NCI-H146 treated with DMSO at 0.1 percent for 48 hours (cell line): ENCODE results near the gene MAMLD1.
"Not testable (repeated sequence)": the region's sequence is repeated elsewhere in the genome, so short reads cannot be mapped to it uniquely, and the experiment has no call there.

Source experiments
- DNase-seq: peaks from one replicate; lab custom pipeline; 2025; ENCODE audit not compliant: unreplicated experiment; lab: John Stamatoyannopoulos, UW

The MAMLD1 gene

GRCh38 chrX:150362599-150363481, at the start of gene MAMLD1:
Gene MAMLD1 (plus strand): TSS chrX:150363317. CDS start chrX:150445517, 82,200 bp downstream.
- DNase-seq = no peak

- DNase-seq = no peak
Measured at GRCh38 chrX:150313514-150313913, 49.6 kb upstream of the MAMLD1 start.

GRCh38 chrX:150314186-150314585, 48.9 kb upstream of the MAMLD1 start:
- DNase-seq = no peak

- no peak for DNase-seq
Measured at GRCh38 chrX:150316564-150316963, 46.6 kb upstream of the MAMLD1 start.

DNA sequence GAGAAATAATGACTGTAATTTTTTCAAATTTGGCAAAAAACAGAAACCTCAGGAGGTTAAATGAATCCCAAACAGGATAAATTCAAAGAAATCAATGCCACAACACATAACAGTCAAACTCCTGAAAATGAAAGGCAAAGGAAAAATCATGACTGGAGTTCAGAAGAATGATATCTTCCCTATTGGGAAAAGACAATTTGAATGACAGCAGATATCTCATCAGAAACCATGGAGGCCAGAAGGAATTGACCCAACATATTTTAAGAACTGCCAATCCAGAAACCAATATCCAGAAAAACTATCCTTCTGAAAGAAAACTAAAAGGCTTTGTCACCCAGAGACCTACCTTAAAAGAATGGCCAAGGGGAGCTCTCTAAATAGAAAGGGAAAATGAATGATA, 40.1 kb upstream of the MAMLD1 start:
- DNase-seq = no peak

- no peak for DNase-seq
Measured at GRCh38 chrX:150324035-150324728, 38.9 kb upstream of the MAMLD1 start.

DNA sequence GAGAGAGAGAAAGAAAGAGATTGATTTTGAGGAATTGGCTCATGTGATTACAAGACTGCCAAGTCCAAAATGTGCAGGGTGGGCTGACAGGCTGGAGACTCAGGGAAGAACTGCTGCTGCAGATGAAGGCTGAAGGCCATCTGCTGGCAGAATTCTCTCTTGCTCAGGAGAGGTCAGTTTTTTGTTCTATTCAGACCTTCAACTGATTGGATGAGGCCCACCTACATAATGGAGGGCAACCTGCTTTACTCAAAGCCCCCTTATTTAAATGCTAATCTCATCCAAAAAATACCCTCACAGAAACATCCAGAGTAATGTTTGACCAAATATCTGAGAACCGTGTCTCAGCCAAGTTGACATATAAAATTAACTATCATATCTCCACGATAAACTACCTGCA, 38.2 kb upstream of the MAMLD1 start:
- DNase-seq = no peak

- DNase-seq = no peak
Measured at GRCh38 chrX:150326541-150327247, 36.4 kb upstream of the MAMLD1 start.

DNA sequence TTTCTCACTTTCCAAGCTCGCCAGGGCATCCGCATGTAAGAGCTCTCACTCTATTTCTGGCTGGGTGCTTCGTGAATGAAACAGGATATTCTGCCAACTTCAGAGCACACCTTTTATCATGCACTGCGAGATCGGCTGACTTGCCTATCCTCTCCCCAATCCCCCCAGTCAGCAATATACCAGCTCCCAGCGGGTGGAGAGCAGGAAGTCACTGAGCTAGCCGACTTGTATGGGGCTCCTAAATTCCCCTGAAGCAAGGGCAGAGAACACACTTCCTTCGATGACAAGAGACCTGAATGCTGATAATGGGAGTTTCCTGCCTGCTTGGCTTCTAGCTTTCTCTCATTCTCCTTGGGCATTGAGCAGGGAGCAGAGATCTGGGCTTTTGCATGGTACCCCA, 33.8 kb upstream of the MAMLD1 start:
- DNase-seq = no peak

- DNase-seq = no peak
Measured at GRCh38 chrX:150329868-150330267, 33.2 kb upstream of the MAMLD1 start.

- no peak for DNase-seq
Measured at GRCh38 chrX:150332023-150332422, 31.1 kb upstream of the MAMLD1 start.

GRCh38 chrX:150334100-150334499, 29.0 kb upstream of the MAMLD1 start:
- DNase-seq = no peak

DNA sequence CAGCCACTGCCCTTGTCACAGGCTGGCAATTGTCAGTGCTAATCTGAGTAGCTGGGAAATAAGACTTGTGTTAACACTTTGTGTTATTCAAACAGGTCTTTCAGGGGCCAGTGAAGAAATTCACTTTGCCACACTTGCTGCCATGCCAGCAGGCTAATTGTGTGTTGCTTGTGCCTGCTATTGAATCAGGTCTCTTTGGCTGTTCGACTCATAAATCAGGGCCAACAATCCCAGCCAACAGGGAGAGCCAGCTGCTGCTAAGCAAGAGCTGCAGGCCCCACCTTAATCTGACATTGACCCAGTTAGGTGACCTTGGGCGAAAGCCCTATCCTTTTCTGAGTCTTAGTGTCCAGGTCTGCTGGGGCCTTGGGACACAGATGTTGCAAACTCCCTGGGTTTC, 28.1 kb upstream of the MAMLD1 start:
- no peak for DNase-seq

DNA sequence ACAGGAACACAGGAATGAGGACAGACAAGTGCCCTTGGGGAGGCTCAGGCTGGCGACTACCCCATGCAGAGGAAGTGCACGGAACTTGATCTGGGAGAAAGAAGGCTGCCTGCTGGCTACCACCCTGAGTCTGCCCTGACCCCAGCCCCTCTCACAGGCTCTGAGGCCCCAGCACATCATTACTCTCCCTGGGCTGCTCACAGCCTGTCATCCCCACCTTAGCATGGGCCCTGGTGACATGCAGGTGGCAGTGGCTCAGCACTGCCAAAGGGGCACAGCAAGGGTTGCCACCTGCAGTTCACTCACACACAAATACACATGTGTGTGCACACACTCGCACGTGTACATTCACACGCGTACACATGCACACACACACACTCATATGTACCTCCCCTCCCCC, 26.1 kb upstream of the MAMLD1 start:
- DNase-seq = no peak

- DNase-seq = no peak
Measured at GRCh38 chrX:150337536-150337935, 25.6 kb upstream of the MAMLD1 start.

- no peak for DNase-seq
Measured at GRCh38 chrX:150338615-150339014, 24.5 kb upstream of the MAMLD1 start.

DNA sequence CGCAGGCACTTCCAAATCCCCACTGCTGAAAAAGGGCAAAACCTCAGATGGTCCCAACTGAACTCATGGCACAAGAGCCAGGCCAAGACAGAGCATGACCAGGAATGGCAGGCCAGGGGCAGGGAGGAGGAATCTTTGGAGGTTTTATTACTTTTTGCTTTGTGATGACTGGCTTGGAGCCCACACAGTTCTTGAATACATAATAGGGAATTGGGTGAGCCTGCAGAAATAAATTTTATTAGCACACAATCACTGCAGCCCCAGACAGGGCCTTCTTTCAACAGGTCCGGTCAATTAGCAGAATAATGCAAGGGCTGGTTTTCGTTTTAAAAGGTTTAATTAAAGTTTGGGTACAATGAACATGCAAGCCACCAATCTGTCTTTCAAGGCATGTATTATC, 23.4 kb upstream of the MAMLD1 start:
- no peak for DNase-seq

DNA sequence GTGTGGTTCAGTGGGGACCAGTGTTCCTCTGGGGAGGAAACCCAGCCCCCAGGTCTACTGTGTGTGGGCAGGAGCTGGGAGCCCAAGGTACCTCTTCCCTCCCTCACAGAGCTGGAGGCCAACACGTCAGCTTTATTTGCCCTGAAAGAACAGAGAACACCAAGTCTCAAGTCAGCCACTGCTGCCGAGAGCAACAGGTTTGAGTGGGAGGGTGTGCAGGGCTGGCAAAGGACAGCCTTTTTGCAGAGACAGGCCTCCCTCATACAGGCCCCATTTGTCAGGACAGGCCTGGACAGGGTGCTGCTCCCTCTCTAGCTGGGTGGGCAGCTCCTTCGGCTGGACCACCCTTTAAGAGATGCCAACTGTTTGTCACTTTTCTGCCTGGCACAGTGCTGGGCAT, 22.8 kb upstream of the MAMLD1 start:
- DNase-seq = not testable (repeated sequence)

DNA sequence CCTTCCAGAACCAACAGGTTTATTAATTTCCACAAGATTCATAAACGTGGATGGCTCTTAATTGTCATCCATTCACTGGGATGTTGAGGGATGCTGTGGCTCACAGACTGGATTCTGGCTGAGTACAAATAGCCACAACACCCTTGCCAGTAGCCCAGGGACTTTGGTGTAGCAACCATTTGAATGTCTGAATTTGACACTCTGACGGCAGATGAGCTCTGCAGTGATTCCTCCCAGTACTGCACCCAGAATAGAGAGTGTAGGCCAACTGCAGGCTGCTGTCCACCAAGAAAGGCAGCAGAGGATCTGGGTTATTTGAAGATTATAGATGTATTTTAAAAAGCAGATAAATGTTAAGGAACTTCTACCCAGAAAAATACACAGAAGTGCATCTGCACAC, 15.6 kb upstream of the MAMLD1 start:
- DNase-seq = no peak

GRCh38 chrX:150348365-150348764, 14.8 kb upstream of the MAMLD1 start:
- DNase-seq = no peak

DNA sequence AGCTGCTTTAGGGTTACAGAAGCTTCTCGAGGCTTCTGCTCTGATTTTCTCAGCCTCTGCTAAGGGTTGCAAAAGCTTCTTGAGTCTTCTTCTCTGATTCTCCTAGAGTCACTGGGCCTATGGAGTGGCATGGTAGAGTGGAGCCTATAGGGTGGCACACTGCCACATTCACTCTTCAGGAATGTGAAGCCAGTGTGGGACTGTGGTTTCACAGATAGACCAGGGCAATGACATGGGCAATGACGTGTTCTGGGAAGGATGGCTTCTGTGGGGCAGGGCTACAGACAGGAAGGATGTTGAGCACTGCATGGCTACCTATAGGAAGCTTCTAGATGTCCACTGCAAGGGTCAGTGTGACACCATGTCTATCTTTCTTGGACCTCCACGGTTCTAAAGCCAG, 11.0 kb upstream of the MAMLD1 start:
- no peak for DNase-seq

DNA sequence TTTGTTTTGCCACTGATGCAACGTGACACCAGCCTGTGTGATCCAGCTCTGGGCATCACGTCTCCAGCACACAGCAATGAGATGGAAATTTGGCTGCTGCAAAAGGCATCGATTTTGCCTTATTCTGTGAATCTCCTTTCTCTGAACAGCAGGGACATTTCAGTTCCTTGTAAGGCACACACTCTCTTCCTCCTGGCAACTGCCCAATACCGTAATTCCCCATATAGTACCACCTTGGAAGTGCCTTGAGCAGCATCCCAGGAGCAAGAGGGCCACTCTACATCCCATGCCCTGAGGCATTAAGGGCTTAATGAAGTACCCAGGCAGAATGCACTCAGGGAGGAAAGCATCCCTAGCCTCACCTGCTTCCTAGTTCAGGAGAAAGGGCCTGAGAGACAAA, 10.5 kb upstream of the MAMLD1 start:
- no peak for DNase-seq
